ENCODE results near the gene MED29. TPM values are rescaled to one million over a fixed set of nuclear protein-coding genes. Genes with fewer than 3 reads are reported as not detected.

Gene MED29
- total RNA-seq, 1 experiment from 2014 or later, result 42.9 TPM

DNA sequence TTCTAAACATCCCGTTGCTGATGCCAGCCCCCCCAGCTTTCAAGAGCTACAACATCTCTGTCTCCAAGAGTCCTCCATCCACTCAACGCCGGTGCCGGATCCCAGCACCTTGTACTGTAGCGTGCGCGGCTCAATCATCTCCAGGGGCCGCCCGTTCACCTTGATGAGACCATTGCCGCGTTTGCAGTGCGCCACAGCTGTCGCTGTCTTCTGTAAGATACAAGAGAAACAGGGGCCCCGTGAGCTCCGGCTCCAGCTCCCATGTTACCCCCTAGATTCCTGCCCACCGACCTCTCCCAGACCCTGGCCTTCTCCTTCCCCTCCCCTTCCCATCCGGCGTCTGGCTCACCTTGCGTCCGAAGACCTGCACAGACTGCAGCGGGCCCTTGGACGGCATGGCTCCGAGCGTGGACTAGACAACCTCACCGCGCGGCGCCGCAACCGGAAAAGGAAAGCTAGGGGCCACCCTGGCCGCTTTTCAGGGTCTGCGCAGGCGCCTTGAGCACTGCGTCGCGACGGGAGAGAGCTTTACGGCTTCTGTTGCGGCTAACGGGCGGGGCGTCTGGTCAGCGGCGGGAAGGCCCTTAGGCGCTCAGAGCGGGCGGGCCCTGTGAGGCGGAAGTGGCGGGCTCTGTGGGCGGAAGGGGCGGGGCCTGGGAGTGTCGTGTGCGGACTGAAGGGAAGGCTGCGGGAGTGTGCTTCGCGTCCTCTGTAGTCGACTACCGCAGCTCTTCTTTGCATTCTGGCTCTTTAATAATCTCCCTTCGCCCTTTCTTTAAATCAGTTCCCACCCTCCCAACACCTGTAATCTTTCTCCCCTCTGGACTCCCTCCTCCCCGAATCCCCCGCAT, 44.5 kb downstream of the MED29 start, which contains the start of gene RPS16 (continued):
- TF ChIP-seq, protein P1, sequence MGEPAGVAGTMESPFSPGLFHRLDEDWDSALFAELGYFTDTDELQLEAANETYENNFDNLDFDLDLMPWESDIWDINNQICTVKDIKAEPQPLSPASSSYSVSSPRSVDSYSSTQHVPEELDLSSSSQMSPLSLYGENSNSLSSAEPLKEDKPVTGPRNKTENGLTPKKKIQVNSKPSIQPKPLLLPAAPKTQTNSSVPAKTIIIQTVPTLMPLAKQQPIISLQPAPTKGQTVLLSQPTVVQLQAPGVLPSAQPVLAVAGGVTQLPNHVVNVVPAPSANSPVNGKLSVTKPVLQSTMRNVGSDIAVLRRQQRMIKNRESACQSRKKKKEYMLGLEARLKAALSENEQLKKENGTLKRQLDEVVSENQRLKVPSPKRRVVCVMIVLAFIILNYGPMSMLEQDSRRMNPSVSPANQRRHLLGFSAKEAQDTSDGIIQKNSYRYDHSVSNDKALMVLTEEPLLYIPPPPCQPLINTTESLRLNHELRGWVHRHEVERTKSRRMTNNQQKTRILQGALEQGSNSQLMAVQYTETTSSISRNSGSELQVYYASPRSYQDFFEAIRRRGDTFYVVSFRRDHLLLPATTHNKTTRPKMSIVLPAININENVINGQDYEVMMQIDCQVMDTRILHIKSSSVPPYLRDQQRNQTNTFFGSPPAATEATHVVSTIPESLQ (CRISPR knock-in tag; IDR thresholded peaks at IDR 0.05), result no peak
- TF ChIP-seq, protein P2, sequence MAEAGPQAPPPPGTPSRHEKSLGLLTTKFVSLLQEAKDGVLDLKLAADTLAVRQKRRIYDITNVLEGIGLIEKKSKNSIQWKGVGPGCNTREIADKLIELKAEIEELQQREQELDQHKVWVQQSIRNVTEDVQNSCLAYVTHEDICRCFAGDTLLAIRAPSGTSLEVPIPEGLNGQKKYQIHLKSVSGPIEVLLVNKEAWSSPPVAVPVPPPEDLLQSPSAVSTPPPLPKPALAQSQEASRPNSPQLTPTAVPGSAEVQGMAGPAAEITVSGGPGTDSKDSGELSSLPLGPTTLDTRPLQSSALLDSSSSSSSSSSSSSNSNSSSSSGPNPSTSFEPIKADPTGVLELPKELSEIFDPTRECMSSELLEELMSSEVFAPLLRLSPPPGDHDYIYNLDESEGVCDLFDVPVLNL (CRISPR knock-in tag; IDR thresholded peaks at IDR 0.05; ENCODE audit: borderline replicate concordance, low read depth), result peak; percentile 17; the same call in 1 of the 2 replicates
- TF ChIP-seq, protein P3, sequence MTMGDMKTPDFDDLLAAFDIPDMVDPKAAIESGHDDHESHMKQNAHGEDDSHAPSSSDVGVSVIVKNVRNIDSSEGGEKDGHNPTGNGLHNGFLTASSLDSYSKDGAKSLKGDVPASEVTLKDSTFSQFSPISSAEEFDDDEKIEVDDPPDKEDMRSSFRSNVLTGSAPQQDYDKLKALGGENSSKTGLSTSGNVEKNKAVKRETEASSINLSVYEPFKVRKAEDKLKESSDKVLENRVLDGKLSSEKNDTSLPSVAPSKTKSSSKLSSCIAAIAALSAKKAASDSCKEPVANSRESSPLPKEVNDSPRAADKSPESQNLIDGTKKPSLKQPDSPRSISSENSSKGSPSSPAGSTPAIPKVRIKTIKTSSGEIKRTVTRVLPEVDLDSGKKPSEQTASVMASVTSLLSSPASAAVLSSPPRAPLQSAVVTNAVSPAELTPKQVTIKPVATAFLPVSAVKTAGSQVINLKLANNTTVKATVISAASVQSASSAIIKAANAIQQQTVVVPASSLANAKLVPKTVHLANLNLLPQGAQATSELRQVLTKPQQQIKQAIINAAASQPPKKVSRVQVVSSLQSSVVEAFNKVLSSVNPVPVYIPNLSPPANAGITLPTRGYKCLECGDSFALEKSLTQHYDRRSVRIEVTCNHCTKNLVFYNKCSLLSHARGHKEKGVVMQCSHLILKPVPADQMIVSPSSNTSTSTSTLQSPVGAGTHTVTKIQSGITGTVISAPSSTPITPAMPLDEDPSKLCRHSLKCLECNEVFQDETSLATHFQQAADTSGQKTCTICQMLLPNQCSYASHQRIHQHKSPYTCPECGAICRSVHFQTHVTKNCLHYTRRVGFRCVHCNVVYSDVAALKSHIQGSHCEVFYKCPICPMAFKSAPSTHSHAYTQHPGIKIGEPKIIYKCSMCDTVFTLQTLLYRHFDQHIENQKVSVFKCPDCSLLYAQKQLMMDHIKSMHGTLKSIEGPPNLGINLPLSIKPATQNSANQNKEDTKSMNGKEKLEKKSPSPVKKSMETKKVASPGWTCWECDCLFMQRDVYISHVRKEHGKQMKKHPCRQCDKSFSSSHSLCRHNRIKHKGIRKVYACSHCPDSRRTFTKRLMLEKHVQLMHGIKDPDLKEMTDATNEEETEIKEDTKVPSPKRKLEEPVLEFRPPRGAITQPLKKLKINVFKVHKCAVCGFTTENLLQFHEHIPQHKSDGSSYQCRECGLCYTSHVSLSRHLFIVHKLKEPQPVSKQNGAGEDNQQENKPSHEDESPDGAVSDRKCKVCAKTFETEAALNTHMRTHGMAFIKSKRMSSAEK (CRISPR knock-in tag; IDR thresholded peaks at IDR 0.05; ENCODE audit: borderline replicate concordance), result no peak
- peak; percentile 57; the same call in 1 of the 2 replicates for TF ChIP-seq ZNF416 (CRISPR knock-in tag; IDR thresholded peaks at IDR 0.05)
- TF ChIP-seq ATF1 (CRISPR knock-in tag; IDR thresholded peaks at IDR 0.05), result no peak
- no peak for TF ChIP-seq ZNF423 (CRISPR knock-in tag; IDR thresholded peaks at IDR 0.05)
- TF ChIP-seq GABPB1 (CRISPR knock-in tag; IDR thresholded peaks at IDR 0.05), result peak; percentile 90
- no peak for TF ChIP-seq ZNF396 (CRISPR knock-in tag; IDR thresholded peaks at IDR 0.05; ENCODE audit: borderline replicate concordance)
- TF ChIP-seq, protein P4, sequence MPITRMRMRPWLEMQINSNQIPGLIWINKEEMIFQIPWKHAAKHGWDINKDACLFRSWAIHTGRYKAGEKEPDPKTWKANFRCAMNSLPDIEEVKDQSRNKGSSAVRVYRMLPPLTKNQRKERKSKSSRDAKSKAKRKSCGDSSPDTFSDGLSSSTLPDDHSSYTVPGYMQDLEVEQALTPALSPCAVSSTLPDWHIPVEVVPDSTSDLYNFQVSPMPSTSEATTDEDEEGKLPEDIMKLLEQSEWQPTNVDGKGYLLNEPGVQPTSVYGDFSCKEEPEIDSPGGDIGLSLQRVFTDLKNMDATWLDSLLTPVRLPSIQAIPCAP (CRISPR knock-in tag; IDR thresholded peaks at IDR 0.05), result no peak
- TF ChIP-seq, protein P5, sequence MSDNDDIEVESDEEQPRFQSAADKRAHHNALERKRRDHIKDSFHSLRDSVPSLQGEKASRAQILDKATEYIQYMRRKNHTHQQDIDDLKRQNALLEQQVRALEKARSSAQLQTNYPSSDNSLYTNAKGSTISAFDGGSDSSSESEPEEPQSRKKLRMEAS (CRISPR knock-in tag; IDR thresholded peaks at IDR 0.05), result peak; percentile 97
- TF ChIP-seq, protein P6, sequence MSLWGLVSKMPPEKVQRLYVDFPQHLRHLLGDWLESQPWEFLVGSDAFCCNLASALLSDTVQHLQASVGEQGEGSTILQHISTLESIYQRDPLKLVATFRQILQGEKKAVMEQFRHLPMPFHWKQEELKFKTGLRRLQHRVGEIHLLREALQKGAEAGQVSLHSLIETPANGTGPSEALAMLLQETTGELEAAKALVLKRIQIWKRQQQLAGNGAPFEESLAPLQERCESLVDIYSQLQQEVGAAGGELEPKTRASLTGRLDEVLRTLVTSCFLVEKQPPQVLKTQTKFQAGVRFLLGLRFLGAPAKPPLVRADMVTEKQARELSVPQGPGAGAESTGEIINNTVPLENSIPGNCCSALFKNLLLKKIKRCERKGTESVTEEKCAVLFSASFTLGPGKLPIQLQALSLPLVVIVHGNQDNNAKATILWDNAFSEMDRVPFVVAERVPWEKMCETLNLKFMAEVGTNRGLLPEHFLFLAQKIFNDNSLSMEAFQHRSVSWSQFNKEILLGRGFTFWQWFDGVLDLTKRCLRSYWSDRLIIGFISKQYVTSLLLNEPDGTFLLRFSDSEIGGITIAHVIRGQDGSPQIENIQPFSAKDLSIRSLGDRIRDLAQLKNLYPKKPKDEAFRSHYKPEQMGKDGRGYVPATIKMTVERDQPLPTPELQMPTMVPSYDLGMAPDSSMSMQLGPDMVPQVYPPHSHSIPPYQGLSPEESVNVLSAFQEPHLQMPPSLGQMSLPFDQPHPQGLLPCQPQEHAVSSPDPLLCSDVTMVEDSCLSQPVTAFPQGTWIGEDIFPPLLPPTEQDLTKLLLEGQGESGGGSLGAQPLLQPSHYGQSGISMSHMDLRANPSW (CRISPR knock-in tag; conservative IDR thresholded peaks at IDR 0.05; ENCODE audit: low read depth), result no peak
- TF ChIP-seq, protein P7, sequence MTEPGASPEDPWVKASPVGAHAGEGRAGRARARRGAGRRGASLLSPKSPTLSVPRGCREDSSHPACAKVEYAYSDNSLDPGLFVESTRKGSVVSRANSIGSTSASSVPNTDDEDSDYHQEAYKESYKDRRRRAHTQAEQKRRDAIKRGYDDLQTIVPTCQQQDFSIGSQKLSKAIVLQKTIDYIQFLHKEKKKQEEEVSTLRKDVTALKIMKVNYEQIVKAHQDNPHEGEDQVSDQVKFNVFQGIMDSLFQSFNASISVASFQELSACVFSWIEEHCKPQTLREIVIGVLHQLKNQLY (CRISPR knock-in tag; IDR thresholded peaks at IDR 0.05), result no peak
- no peak for TF ChIP-seq NFATC4 (CRISPR knock-in tag; IDR thresholded peaks at IDR 0.05)
- TF ChIP-seq NR1H2 (CRISPR knock-in tag; IDR thresholded peaks at IDR 0.05), result no peak
- 0 out of 2 replicates have a peak, but pooled peaks have one; percentile 61 for TF ChIP-seq PRRX2 (CRISPR knock-in tag; IDR thresholded peaks at IDR 0.05)
- no peak for TF ChIP-seq TCF7 (CRISPR knock-in tag; IDR thresholded peaks at IDR 0.05; ENCODE audit: low read depth)
- TF ChIP-seq GRHL2 (CRISPR knock-in tag; IDR thresholded peaks at IDR 0.05; ENCODE audit: insufficient replicate concordance, severe bottlenecking), result no peak
- TF ChIP-seq GTF2I (CRISPR knock-in tag; conservative IDR thresholded peaks at IDR 0.05), result no peak
- TF ChIP-seq, protein P8, sequence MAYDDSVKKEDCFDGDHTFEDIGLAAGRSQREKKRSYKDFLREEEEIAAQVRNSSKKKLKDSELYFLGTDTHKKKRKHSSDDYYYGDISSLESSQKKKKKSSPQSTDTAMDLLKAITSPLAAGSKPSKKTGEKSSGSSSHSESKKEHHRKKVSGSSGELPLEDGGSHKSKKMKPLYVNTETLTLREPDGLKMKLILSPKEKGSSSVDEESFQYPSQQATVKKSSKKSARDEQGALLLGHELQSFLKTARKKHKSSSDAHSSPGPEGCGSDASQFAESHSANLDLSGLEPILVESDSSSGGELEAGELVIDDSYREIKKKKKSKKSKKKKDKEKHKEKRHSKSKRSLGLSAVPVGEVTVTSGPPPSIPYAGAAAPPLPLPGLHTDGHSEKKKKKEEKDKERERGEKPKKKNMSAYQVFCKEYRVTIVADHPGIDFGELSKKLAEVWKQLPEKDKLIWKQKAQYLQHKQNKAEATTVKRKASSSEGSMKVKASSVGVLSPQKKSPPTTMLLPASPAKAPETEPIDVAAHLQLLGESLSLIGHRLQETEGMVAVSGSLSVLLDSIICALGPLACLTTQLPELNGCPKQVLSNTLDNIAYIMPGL (CRISPR knock-in tag; IDR thresholded peaks at IDR 0.05), result peak; percentile 71
- TF ChIP-seq, protein P9, sequence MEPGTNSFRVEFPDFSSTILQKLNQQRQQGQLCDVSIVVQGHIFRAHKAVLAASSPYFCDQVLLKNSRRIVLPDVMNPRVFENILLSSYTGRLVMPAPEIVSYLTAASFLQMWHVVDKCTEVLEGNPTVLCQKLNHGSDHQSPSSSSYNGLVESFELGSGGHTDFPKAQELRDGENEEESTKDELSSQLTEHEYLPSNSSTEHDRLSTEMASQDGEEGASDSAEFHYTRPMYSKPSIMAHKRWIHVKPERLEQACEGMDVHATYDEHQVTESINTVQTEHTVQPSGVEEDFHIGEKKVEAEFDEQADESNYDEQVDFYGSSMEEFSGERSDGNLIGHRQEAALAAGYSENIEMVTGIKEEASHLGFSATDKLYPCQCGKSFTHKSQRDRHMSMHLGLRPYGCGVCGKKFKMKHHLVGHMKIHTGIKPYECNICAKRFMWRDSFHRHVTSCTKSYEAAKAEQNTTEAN (CRISPR knock-in tag; IDR thresholded peaks at IDR 0.05), result no peak
- TF ChIP-seq EMX1 (CRISPR knock-in tag; IDR thresholded peaks at IDR 0.05), result no peak; the same call in 1 of the 2 replicates
- peak; percentile 86 for TF ChIP-seq CREM (CRISPR knock-in tag; IDR thresholded peaks at IDR 0.05)
- TF ChIP-seq ZNF317 (CRISPR knock-in tag; IDR thresholded peaks at IDR 0.05; ENCODE audit: borderline replicate concordance, low read depth), result no peak

Measured in WTC11 (cell line).